ENCODE results near the gene CIB2. TPM values are rescaled to one million over a fixed set of nuclear protein-coding genes. Genes with fewer than 3 reads are reported as not detected.

Gene CIB2
- total RNA-seq, 1 donor: 11.7 TPM

GRCh38 chr15:78127882-78128281 is 3.4 kb downstream of the CIB2 start:
- H3K4me3 ChIP-seq (ENCODE audit: low read depth, low read length): no peak overlapping the region
- no peak for DNase-seq (ENCODE audit: low read depth)
- TF ChIP-seq, protein P1, sequence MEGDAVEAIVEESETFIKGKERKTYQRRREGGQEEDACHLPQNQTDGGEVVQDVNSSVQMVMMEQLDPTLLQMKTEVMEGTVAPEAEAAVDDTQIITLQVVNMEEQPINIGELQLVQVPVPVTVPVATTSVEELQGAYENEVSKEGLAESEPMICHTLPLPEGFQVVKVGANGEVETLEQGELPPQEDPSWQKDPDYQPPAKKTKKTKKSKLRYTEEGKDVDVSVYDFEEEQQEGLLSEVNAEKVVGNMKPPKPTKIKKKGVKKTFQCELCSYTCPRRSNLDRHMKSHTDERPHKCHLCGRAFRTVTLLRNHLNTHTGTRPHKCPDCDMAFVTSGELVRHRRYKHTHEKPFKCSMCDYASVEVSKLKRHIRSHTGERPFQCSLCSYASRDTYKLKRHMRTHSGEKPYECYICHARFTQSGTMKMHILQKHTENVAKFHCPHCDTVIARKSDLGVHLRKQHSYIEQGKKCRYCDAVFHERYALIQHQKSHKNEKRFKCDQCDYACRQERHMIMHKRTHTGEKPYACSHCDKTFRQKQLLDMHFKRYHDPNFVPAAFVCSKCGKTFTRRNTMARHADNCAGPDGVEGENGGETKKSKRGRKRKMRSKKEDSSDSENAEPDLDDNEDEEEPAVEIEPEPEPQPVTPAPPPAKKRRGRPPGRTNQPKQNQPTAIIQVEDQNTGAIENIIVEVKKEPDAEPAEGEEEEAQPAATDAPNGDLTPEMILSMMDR (IDR thresholded peaks at IDR 0.05; ENCODE audit: insufficient read depth, low read depth, low read length): no peak

DNA sequence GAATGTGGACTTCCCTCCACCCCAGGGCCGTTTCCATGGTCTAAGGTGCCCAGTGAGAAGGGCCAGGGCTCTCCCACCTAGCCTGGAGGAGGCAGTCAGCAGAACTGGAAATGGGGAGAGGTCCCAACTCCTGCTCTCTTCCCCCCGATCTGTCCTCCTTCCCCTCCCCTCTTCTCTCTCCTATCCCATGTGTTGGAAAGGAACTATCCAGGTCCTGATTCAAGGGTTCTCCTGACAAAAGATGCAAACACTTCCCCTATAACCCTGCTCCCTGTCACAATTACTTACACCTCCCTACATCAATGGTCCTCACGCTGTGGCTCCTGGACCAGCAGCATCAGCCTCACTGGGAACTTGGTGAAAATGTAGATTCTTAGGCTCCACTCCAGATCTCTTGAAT is 6.0 kb downstream of the CIB2 start:
- DNase-seq (ENCODE audit: low read depth): no peak
- H3K4me3 ChIP-seq (ENCODE audit: low read depth, low read length): no peak overlapping the region
- TF ChIP-seq, protein P1 (IDR thresholded peaks at IDR 0.05; ENCODE audit: insufficient read depth, low read depth, low read length): no peak

DNA sequence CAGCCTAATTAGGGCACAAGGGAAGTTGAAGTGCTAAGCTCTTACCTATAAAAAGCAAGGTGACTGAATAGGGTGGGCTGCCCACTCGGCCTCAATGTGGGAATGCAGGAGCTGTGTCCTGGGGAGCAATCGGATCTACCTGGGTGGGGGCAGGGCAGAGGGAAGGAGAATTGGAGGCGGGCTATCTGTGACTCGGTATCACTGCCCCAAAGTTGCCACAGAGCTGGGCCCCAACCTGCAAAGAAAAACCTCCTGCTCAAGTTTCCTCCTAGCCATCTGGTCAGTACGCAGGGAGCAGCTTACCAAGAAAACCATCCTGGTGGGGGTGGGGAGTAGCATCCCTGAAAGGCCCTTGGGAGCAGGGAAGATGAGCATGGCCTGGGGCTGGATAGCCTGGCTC is 10.7 kb downstream of the CIB2 start:
- TF ChIP-seq, protein P1 (IDR thresholded peaks at IDR 0.05; ENCODE audit: insufficient read depth, low read depth, low read length): no peak
- no peak for DNase-seq (ENCODE audit: low read depth)
- H3K4me3 ChIP-seq (ENCODE audit: low read depth, low read length): no peak overlapping the region

- TF ChIP-seq, protein P1 (IDR thresholded peaks at IDR 0.05; ENCODE audit: insufficient read depth, low read depth, low read length): no peak
- H3K4me3 ChIP-seq (ENCODE audit: low read depth, low read length): no peak overlapping the region
- no peak for DNase-seq (ENCODE audit: low read depth)
Observed at GRCh38 chr15:78112551-78112950, 18.7 kb downstream of the CIB2 start.

GRCh38 chr15:78111788-78112187 is 19.5 kb downstream of the CIB2 start:
- TF ChIP-seq, protein P1 (IDR thresholded peaks at IDR 0.05; ENCODE audit: insufficient read depth, low read depth, low read length): no peak
- no peak for DNase-seq (ENCODE audit: low read depth)
- H3K4me3 ChIP-seq (ENCODE audit: low read depth, low read length): no peak overlapping the region

DNA sequence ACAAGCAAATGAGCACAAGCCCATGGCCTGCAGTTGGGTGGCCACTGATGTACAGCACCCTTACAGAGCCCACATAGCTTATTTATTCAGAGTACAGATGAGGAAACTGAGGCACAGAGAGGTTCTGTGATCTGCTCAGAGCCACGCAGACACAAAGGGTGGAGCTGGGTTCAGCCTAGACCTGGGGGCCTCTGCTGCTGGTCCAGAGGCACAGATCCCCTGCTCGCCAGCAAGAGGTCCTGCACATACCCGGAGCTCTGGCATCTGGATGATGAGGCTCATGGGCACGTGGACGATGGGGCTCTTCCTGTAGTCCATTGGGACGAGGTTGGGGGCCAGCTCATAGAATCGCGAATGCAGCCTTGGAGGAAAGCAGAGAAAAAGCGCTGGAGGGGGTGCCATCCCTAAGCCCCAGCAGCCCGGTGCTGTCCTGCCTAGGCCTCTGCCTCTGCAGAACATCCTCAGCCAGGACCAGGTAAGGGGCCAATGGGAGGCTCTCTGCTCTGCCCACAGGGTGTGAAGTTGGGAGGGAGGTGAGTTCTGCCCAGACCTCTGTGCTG is 20.2 kb downstream of the CIB2 start:
- DNase-seq (ENCODE audit: low read depth): no peak
- no peak overlapping the region for H3K4me3 ChIP-seq (ENCODE audit: low read depth, low read length)
- TF ChIP-seq, protein P1 (IDR thresholded peaks at IDR 0.05; ENCODE audit: insufficient read depth, low read depth, low read length): no peak

- TF ChIP-seq, protein P1 (IDR thresholded peaks at IDR 0.05; ENCODE audit: insufficient read depth, low read depth, low read length): no peak
- DNase-seq (ENCODE audit: low read depth): no peak
- H3K4me3 ChIP-seq (ENCODE audit: low read depth, low read length): no peak overlapping the region
Observed at GRCh38 chr15:78110096-78110495, 21.1 kb downstream of the CIB2 start.

Measured in fibroblast of villous mesenchyme (primary cell).